ENCODE measurements around the gene SSU72.
"Not testable (repeated sequence)": the region's sequence is repeated elsewhere in the genome, so short reads cannot be mapped to it uniquely, and the experiment has no call there.

SSU72 gene

DNA sequence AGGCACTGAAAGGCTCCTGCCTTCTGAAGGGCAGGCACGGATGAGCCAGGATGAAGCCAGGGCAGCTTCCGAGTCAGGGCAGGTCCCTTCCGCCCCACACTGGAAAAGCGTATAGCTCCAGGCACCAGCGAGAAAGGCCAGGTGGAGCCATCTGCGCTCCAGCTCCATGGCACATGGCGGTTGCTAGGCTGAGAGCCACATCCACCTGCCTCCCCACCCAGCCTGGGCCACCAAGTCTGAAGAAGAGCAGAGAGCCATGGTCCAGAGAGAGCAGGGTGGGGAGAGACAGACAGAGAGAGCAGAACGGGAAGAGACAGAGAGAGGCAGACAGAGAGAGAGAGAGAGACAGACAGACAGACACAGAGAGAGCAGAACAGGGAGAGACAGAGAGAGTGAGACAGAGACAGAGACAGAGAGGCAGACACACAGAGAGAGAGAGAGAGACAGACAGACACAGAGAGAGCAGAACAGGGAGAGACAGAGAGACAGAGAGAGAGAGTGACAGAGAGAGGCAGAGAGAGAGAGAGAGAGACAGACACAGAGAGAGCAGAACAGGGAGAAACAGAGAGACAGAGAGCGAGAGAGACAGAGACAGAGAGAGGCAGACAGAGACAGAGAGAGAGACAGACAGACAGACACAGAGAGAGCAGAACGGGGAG, 20.1 kb upstream of the SSU72 start:
- DNase-seq: no peak

DNA sequence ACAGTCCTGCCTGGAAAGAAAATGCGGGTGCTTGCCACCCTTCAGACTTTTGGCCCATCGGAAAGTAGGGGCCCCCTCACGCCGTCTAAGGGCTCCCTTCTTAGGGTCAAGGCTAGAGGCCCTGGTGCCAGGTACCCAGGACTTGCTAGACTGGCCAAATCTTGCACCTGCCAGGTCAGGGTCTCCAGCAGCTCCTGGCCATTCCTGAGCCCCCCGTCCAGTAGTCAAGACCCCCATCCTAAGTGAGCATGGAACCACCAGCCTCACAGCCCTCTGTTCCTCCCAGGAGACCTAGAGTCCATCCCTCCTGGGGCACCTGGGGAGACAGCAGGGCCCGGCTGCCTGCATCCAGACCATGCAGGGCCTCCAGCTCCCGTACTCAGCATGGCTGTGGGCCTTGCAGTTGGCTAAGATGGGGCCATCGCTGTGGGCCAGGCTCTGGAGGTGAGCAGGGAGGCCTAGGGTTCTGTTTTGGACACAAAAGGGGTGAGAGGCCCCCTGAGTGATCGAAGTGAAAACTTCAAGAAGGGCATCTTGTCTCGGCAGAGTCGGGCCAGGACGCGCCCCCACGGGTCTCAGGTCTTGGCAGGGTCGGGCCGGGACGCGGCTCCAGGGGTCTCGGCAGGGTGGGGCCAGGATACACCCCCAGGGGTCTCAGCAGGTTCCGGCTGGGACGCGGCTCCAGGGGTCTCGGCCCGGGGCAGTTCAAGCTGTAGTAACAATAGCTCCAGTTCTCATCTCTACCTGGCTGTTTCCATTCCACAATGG, 19.4 kb upstream of the SSU72 start:
- no peak for DNase-seq

DNA sequence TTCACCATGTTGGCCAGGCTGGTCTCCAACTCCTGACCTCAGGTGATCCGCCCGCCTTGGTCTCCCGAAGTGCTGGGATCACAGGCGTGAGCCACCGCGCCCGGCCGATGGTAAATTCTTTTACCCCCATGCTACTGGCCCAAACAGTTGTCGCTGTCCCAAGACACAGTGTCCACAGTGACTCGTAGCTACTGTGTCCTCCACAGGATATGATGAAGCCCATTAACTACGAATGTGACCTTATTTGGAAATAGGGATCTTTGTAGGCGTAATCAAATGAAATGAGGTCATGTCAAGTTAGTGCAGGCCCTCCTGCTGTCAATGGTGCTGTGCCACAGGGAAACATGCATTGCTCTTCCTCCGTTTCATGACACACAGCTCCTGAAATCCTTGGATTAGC, 16.8 kb upstream of the SSU72 start:
- DNase-seq: no peak

DNA sequence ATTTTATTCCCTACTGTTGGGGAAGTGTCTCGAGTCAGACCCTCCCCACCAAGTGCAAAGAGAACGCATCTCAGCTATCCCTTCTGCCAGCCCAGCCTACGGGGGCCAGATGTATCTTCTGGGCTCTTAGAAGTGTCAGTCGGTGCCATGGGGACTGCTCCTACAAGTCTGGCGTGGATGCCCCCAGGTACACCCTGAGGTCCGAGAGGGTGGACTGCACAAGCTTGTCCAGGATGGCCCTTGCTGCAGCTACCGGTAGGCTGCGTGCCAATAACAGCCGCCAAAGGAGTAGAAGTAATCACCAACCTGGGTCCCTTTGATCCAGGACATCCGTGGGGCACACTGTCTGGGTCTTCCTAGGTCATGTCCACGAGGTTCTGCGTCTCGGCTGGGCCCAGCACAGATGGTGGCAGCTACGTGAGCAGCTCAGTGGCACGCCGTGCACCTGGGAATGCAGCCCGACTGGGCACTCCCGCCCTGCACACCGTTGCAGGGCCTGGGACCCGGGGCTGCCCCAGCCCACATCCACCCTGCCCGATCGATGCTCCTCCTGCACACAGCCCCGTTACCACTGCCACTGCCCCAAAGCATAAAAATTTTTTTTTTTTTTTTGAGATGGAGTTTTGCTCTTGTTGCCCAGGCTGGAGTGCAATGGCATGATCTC, 8.8 kb upstream of the SSU72 start:
- no peak for DNase-seq

DNA sequence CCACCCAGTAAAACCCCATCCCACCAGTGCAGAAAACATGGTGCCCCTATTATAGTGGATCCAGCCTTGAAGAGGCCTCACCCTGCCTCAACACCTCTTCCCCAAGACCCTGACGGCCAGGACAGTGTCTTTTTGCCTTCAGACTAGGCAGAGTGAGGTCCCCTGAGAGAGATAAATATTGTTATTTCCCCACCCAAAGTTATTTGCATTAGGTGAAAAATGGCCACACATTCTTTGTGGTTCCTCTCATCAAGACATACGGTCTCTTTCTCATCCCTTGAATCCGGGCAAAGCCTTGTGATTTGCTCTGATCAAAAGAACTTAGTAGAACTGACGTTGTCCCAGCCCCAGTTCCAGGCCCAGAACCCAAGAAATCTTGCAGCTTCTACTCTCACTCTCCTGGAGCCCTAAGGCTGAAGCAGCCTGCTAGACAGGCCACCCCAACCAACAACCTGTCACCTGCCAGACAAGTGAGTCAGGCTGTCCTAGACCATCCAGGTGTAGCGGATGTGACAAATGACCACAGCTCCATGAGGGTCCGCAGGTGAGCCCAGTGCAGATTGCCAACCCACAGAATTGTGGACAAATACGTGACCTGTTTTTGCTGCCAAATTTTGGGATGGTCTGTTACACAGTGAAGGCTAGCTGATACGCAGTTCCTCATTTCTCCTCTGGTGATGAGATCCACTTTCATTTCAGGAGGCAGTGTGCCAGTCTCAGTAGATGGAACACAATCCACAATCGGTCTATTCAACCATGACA, 8.1 kb upstream of the SSU72 start:
- DNase-seq: no peak

DNA sequence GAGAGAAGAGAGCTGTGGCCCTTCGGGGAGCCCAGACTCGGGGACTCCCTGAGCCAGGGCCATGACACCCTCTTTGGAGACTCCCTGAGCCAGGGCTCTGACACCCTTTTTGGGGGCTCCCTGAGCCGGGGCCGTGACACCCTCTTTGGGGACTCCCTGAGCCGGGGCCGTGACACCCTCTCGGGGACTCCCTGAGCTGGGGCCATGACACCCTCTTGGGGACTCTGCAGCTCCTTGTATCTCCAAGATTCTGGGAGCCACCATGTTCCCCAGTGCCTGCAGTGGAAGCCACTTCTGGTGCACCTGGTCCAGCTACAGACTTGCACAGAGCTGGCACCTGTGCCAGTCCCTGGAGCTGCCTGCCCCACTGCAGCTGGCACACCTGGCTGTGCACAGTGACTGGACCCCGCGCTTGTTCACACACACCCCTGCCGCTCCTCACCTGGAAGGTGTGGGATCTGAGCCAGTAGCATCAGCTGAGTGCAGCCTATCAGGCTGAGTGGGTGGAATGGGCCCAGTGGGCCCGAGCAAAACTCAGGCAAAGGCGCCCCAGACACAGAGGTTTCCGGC, 3.8 kb upstream of the SSU72 start:
- DNase-seq: no peak

DNA sequence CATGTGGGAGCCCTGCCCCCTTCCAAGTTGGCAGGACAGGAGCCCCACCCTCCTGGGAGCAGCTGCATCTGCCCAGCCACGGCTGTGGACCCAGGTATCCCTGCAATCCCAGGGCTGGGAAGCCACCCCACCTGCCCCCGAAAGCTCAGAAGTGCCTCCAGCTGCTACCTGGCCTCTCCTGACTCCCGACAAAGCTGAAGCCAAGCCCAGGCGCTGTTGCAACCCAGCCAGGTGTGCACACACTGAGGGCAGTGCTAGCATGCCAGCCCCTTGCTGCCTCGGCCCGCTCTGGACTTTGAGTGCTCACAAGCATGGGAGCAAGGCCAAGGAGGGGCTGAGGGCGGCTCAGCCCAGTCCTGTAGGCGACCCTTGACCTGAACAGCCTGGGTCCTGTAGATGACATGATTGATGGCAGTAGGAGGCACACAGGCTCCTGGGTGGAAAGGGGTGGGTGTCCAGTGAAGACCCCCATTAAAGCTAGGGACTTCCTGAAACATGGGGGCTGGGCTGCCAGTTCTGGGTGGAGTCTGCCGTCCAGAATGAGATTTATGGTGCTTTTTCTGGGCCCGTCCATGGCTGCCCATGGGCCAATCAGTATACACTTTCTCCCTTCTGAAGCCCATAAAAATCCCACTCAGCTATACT, 2.8 kb upstream of the SSU72 start:
- no peak for DNase-seq

DNA sequence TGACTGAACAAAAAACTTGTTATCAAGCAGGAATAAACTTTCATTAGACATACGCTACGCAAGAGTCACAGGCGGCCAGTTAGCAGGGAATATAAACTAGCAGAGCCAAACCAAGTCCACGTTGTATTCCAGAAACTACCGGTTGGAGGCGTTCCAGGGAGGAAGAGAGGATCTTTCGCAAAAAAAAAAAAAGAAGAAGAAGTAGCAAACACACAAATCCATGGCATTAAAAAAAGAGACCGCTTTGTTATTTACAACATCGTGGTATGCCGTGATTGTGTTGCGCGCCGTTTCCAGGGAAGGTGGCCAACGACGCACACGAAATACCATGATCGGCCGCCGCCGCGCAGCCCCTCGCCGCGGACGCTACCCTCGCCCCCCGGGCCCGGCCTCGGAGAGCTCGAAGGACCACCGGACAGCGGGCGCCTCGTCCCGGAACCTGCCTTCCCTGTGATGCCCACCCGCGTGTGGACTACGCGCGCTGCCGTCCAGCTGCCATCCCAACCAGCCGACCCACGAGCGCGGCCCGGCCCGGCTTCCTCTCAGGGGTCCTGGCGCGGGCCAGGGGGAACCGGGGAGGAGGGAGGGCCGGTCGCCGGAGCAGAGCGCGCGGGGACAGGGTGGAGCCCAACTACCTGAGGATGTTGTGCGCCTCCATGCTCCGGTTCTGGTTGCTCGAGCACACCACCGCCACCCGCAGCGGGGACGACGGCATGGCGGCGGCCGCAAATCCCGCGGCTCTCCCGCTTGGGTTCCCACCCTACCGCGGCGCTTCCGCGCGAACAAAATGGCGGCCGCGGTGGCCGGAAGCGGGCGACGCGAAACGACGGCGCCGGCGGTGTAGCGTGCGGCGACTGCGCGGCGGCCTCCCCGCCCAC, 581 bp downstream of the SSU72 start:
- DNase-seq: peak; percentile 74

DNA sequence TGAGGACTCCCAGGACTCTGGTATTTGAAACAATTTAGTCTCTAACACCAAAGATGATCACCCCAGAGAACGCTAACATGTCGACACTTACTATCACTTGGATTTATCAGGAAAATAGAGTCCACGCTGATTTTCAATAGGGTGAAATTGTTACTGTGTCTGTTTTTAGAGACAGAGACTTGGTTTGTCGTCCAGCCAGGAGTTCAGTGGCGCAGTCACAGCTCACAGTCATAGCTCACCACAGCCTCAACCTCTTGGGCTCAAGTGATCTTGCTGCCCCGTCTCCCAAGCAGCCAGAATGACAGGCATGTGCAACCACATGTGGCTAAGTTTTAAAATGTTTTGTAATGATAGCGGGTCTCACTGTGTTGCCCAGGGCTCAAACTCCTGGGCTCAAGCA, 5.3 kb downstream of the SSU72 start:
- no peak for DNase-seq

DNA sequence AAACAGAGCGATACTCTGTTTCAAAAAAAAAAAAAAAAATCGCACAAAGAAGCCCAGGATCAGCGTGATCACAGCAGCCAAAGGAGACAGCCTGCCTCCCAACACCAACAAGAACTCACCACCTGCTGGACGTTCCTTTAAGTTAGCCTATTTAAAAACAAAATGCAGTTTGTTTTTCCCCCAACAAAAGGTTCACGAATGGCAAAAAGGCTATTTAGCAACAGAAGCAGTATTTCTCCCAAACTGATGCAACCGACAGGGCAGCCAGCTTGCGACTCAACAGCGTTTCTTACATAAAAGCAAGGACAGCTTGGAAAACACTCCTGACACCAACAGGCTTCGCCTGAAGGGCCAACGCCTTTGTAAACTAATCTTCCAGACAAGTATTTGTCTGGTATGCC, 6.8 kb downstream of the SSU72 start:
- no peak for DNase-seq

DNA sequence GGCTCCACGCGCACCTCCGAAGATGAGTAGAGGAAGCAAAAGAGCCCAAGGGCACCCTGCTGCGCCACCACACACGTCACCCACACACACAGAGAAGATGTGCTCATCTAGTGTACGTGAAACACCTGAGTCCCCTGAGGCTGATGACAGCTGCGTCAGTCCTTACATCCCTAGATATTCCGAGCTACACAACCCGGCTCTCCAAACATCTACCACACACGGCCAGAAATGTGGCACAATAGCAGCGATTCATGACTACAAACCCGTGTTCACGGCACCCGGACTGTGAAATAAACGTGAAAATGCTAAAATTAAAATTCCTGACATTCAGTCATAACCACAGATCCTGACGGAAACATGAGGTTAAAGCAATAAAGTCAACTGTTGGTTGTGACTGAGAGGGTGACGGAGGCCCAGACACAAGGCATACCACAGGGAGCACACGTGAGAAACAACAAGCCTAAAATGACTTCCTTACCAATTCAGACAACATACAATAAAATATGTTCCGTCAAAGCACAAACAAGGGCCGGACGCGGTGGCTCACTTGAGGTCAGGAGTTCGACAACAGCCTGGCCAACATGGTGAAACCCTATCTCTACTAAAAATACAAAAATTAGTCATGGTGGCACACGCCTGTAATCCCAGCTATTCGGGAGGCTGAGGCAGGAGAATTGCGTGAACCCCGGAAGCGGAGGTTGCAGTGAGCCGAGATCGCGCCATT, 7.3 kb downstream of the SSU72 start:
- no peak for DNase-seq

DNA sequence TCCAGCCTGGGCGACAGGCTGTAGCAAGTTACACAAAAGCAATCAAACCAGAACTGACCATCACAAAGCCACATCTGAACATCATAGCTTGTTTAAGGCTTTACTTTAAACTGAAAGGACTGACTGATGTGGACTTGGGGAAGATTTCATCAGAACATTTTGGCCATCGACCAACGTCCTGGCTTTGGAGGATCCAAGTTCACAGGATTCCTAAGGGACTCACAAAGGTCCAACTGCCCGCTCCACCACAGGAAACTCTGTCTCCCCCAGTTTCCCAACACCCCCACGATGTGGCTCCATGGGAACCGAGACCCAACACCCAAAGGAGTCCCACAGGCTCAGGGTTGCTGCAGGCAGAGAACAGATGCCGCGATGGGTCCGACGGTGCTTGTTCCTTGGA, 9.3 kb downstream of the SSU72 start:
- no peak for DNase-seq

DNA sequence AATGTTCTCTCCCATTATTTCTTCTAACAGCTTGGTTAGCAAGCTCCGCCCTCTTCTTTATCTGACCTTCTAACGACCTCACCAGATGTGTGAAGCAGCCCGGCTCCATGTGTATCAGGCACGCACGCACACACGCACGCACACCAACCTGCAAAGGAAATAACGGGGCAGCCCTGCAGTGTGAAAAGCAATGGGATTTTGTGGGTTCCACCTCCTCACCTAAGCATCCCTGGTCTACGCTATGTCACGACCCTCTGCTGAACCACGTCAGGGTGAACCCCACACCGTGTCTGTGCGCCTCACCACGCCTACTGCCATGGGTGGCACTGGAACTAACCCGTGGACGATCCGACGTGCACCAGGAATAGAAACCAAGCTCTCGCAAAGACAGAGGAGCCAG, 10.4 kb downstream of the SSU72 start:
- DNase-seq: no peak

DNA sequence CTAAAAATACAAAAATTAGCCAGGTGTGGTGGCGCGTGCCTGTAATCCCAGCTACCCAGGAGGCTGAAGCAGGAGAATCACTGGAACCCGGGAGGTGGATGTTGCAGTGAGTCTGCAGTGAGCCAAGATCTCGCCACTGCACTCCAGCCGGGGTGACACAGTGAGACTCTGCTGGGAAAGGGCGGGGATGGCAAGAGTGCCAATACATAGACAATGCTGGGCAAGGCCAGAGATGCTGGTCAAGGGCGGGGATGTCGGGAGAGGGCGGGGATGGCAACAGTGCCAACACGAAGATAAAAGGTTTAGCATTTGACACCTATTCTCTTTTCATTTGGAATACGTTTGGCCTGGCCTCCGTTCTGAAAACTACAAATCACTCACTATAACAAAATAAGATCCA, 11.0 kb downstream of the SSU72 start:
- no peak for DNase-seq

DNA sequence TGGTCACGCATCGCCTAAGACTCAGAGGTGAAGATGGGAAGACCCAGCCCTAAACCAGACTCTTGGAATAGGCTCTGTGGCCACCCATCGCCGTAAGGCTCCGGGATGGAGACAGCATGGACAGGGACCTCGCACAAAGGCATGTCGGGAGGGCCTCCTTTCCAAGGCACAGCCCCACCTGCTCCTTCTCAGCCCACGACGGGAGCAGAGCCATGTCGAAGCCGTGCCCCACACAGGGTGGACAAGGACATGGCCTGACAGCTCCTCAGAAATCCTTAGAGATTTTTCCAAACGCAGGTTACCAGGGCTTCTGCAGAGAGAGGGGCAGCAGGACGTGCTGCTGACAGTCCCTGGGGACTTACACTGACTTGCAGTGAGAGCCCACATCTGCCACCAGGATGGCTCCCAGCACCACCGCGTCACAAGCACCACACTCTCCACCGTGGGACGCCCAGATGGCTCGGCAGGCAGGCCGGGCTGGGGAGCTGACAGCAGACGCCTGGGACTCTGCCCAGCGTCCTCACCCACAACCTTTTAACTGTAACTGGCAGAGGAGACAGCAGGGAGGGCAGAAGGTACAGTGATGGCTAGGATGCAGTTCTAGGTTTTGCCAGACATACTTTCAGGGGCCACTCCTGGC, 12.0 kb downstream of the SSU72 start:
- no peak for DNase-seq

DNA sequence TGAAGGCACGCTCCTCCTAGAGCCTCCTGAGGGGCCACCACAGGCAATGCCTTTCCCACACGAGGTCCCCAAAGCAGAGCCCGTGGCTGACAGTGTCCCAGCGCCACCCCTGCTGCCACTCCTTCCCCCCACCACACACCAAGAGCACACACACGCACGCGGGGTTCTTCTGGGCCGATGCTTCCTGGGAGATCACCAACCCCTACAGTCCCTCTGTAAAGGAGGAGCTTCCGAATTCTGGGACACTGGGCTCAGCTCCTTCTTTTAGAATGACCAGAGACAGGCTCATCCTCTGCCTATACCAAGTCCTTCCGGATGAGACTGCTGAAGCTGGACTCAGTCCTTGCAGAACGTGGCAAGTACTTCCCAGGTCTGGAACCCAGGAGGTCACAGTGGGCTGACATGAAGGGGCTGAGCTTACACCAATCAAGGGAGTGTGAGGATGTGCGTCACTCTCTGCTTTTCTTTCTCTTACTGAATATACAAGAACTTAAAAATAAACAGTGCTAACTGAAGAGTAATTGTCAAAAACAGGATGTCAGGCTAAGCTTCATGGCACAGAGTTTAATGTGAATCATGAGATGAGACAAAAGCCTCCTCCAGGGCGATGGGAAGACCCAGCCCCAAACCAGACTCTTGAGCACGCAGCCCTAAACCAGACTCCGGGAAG, 12.7 kb downstream of the SSU72 start:
- no peak for DNase-seq

DNA sequence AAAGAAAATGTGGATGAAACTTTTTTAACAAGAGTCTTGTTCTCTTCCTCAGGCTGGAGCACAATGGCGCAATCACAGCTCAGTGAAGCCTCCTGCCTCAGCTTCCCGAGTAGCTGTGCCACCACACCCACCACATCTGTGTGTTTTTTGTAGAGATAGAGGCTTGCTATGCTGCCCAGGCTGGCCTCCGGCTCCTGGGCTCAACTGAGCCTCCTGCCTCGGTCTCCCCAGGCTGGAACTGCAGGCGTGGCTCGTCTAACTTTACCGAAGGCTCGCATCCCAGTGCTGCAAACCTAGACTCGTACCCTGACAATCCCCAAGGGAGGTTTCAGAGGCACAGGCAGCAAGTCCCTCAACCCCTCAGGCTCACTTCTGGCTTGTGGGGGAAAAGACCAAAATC, 14.5 kb downstream of the SSU72 start:
- no peak for DNase-seq

DNA sequence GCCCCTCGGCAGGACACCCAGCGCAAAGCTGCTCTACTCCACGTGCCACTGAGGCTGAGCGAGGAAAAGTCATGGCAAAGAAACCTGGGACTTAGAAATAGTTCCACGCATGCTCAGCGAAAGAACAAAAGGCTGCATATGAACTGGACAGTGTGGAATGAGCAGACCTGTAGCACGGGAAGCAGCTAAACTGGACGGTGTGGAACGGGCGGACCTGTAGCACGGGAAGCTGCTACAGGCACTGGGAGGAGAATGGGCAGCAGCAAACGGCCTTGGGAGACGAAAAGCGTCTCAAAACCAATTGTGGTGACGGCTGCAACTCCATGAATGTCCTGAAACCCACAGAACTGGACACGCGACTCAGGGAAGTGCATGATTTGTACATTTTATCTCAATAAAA, 15.6 kb downstream of the SSU72 start:
- DNase-seq: no peak

DNA sequence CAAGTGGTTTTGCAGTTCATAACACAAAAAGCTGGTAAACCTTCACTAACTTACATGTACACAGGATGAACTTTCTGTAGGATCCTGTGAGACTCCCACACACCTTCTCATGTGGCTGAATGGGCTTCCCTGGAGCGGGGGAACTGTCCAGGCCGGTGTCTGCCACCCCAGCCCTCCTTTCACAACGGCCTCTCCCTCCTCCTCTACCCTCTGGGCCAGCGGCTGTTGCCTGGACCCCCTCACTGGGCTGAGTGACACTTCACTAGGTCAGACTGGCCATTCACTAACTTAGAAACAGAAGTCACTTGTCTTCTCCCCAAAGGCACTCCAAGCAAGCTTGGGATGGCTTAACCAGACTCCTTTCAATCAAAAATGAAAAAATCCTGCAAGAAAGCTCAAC, 16.1 kb downstream of the SSU72 start:
- DNase-seq: no peak

DNA sequence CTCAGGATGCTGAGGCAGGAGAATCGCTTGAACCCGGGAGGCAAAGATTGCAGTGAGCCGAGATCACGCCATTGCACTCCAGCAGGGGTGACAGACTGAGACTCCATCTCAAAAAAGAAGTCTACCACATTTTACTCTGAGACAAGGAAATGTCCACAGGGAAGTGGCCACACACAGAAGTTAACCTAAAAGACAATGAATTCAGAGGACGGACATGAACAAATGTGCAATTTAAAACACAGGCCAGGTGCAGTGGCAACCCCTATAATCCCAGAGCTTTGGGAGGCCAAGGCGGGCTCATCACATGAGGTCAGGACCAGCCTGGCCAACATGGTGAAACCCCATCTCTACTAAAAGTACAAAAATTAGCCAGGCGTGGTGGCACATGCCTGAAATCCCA, 17.0 kb downstream of the SSU72 start:
- not testable (repeated sequence) for DNase-seq

Measured in activated naive CD4-positive, alpha-beta T cell treated with anti-CD3 and anti-CD28 coated beads, Interleukin-2, amount 50 U/mL, for 16 hours (primary cell).